WI38 (cell line): Measurements from ENCODE around the gene GLT1D1.

Source experiments
- H3K4me3 ChIP-seq: 2 replicates; pipeline ENCODE4 v1.5.1; 2011; ENCODE audit warnings: low read depth, mild to moderate bottlenecking, control low read depth, low read length
- TF ChIP-seq, protein P1 (sequence below): IDR thresholded peaks from 2 replicates; pipeline ENCODE4 v1.5.1; 2012; ENCODE audit warnings: low read depth, mild to moderate bottlenecking, control low read depth, low read length

Gene GLT1D1

DNA sequence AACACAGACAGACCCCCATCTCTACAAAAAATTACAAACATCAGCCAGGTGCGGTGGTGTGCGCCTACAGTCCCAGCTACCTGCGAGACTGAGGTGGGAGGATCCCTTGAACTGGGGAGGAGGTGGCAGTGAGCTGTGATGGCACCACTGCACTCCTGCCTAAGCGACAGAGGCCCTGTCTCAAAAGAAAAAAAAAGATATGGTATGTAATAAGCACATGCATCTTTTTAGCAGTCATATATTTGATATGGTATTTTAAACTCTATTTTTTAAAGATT, 36.7 kb upstream of the GLT1D1 start:
- H3K4me3 ChIP-seq, result no peak overlapping the region
- TF ChIP-seq, protein P1, sequence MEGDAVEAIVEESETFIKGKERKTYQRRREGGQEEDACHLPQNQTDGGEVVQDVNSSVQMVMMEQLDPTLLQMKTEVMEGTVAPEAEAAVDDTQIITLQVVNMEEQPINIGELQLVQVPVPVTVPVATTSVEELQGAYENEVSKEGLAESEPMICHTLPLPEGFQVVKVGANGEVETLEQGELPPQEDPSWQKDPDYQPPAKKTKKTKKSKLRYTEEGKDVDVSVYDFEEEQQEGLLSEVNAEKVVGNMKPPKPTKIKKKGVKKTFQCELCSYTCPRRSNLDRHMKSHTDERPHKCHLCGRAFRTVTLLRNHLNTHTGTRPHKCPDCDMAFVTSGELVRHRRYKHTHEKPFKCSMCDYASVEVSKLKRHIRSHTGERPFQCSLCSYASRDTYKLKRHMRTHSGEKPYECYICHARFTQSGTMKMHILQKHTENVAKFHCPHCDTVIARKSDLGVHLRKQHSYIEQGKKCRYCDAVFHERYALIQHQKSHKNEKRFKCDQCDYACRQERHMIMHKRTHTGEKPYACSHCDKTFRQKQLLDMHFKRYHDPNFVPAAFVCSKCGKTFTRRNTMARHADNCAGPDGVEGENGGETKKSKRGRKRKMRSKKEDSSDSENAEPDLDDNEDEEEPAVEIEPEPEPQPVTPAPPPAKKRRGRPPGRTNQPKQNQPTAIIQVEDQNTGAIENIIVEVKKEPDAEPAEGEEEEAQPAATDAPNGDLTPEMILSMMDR, result no peak

DNA sequence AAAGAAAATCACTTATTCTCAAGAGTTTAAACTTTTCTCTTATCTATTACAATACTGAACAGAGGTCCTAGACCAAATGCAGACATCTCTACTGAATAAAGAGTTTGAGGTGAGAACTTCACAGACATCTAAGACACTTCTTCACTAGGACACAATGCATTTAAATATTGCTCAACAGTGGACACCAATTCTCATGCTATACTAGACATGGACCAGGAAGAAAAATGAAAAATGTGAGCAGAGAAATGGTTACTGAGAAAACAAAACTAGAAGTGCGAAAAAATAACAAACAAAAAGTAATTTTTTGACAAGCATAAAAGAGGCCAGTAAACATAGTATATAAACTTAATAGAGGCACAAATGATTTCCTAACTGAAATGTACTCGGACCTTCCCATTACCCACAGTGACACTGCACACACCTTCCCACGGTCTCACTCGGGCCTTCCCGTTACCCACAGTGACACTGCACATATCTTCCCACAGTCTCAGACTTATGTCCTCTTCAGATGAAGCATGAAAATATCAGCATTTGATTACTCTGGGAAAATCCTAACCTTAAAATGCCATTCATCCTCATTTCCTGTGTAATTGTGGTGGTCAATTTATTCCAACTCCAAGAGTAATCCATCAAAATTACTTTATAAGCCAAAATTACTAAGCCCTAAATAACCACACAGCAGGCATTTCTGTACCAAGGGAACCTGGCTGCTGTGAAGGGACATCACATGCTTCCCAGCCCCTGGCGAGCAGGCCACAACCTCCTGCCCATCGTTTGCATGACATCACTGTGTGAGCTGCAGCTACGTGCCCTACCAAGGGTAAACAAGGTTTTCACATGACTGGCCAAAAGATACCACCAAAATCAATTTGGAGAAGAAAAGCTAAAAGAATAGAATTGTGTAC, 35.9 kb upstream of the GLT1D1 start:
- TF ChIP-seq, protein P1, result no peak
- H3K4me3 ChIP-seq, result no peak overlapping the region

DNA sequence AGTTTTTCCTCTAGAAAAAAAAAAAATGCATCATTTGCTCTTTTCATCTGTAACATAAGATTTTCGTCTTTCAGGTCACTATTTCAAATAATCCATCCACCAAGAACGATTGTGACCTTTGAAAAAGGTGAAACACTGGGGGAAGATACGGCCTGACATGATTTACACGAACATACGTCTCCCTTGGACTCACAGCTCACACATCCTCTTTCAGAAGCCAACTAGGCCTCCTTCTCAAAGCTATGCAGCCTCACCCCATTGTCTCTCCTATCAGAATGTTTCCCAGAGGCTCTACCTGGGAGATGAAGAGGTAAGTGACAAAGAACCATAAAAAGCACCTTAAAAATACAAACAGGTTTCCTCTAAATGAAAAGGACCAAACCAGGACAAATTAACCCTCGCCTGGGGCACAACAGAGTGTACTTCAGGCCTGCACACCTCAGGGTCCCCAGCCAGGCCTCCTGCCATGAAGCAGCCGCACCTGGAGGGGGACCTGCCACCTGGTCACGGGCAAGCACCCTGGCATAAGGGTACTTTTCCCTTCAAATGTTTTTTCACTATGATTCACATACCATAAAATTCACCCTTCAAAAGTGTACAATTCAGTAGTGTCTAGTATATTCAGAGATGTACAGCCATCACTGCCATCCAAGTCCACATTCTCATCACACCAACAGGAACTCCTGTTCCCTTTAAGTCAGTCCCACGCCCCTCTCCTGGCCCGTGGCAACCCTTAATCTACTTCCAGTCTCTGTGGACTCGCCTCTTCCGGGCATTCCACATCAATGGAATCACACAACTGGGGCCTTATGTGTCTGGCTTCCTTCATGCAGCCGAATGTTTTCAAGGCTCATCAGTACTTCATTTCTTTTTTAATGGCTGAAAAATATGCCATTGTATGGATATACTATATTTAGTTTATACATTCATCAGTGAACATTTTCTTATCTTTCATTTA, 34.9 kb upstream of the GLT1D1 start:
- TF ChIP-seq, protein P1, result no peak
- no peak overlapping the region for H3K4me3 ChIP-seq

DNA sequence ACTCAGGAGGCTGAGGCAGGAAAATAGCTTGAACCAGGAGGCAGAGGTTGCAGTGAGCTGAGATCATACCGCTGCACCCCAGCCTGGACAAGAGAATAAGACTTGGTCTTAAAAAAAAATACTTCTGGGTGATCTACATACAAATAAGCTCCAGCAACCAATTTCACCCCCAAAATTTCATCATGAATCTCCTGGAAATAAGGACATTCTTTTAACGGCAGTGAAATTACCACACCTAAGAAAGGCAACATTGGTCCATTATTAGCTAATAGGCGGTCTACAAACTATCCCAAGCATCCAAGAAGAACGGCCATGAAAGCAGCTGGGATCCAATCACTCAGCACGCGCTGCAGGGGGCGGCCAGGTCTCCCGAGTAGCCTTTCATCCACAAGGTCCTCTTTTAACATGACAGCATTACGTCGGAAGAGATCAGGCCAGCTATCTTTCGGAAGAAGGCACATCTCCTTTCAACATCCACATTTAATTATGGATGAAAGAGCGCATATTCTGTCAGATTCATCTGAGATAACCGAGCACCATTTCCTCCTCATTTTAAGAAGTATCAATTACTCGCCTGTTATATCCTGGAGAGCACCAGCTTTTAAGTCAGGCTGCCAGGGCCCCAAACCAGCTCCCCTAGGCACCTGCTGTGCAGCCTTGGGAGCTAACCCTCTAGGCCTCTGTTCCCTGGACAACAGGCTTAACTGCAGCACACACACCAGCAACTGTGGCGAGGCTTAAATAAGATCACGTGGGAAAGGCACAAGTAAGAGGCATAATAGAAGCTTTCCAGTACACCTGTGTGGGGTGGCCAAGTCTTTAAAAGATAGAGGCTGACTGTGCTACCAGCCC, 33.8 kb upstream of the GLT1D1 start:
- no peak overlapping the region for H3K4me3 ChIP-seq
- TF ChIP-seq, protein P1, result no peak

DNA sequence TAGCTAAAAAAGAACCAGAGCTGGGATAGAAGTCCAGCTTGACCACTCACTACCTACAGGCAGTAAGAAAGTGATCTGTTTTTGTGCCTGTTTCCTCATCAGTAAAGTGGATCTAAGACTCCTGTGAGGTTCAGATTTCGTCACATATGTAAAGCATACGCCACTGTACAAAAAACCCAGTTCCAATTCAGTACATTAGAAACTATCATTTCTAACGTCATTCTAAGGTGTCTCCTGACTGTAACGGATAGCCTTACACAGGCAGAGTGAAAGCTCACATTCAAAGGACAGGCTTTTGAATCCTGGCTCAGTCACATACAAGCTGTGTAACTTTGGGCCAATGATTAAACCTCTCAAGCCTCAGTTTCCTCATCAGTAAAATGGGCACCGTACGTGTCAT, 33.0 kb upstream of the GLT1D1 start:
- no peak overlapping the region for H3K4me3 ChIP-seq
- TF ChIP-seq, protein P1, result no peak

DNA sequence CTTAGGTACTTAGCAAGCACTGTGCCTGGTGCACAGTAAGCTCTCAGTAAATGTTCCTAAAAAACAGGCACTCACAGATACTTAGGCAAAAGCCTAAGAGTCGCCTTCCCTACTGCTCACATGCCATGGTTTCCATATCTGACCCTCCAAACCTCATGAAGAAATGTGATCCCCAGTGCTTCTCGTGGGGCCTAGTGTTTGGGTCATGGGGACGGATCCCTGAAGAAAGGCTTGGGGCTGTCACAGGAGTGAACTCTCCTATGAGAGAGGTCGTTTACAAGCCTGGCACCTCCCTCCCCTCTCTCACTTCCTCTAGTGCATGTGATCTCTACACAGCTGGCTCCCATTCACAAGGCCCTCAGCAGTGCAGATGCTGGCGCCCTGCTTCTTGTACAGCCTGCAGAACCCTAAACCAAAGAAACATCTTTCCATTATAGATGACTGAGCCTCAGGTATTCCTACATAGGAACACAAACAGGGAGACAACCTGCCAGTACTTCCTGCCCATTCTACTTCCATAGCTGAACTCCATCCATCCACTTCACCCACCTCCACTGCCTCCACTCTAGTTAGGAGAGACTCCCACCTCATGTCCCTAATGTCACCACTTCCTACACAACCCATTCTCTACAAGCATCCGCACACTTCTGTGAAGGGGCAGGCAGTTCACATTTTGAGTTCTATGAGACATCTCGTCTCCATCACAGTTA, 32.4 kb upstream of the GLT1D1 start:
- H3K4me3 ChIP-seq, result no peak overlapping the region
- TF ChIP-seq, protein P1, result no peak
